ENCODE results near the gene KAT8.

DNA sequence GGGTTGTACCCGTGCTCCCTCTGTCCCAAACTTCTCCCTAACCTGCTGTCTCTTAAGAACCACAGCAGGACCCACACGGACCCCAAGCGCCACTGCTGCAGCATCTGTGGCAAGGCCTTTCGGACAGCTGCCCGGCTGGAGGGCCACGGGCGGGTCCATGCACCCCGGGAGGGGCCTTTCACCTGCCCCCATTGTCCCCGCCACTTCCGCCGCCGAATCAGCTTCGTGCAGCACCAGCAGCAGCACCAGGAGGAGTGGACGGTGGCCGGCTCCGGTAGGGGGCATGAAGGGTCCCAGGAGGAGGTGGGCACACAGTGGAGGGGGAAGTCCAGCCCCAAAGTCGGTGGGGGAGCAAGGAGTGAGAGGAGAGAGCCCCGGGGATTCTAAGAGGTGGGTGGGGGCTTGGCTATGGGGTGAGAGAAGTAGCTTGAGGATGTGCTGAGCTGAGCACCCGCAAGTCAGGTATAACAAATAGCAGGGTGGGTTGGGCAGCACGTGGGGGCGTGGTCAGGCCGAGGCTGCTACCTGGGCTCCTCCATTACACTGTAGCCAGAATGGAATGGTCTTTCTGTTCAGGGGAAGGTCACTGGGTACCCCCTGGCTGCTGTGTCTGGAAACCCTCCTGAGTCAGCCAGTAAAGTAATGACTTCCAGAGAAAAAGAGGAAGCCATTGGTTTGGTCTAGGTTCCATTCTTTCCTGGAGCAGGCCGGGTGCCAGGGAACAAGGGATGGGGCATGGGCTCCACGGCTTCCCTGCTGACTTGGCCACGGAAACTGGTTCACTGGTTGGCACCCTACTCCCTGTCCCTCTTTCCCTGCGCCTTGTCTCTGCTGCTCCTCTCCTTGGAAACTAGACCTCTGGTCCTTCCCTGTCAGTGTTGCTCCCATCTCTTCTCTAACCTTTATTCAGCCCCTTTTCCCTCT lies 35.8 kb upstream of the KAT8 start:
- TF ChIP-seq, protein P1, sequence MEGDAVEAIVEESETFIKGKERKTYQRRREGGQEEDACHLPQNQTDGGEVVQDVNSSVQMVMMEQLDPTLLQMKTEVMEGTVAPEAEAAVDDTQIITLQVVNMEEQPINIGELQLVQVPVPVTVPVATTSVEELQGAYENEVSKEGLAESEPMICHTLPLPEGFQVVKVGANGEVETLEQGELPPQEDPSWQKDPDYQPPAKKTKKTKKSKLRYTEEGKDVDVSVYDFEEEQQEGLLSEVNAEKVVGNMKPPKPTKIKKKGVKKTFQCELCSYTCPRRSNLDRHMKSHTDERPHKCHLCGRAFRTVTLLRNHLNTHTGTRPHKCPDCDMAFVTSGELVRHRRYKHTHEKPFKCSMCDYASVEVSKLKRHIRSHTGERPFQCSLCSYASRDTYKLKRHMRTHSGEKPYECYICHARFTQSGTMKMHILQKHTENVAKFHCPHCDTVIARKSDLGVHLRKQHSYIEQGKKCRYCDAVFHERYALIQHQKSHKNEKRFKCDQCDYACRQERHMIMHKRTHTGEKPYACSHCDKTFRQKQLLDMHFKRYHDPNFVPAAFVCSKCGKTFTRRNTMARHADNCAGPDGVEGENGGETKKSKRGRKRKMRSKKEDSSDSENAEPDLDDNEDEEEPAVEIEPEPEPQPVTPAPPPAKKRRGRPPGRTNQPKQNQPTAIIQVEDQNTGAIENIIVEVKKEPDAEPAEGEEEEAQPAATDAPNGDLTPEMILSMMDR (IDR thresholded peaks at IDR 0.05) = no peak
- TF ChIP-seq EP300 (IDR thresholded peaks at IDR 0.05) (no peak), POLR2A (IDR thresholded peaks at IDR 0.05) (no peak)

Data from suprapubic skin (tissue), 3 donors.